PC-3 (cell line): ENCODE data around the gene DHX40. TPM values are rescaled to one million over a fixed set of nuclear protein-coding genes. Genes with fewer than 3 reads are reported as not detected.
"Not testable (repeated sequence)": the region's sequence is repeated elsewhere in the genome, so short reads cannot be mapped to it uniquely, and the experiment has no call there.

ENCODE experiments used
- ATAC-seq: fragments of 200-7000 bp; cut with Tn5 transposase; 2 replicates; pipeline ENCODE4 v1.9.1; 2020; ENCODE audit warnings: mild to moderate bottlenecking, moderate library complexity
- BruUV-seq: library from RNA; stranded (reverse); fragments of 400-500 nt; replicated peaks from 2 replicates; lab custom pipeline; 2021; lab: Mats Ljungman, UMichigan
- CTCF ChIA-PET: fragments of 300-600 bp; sonication (Branson Sonifier 250); formaldehyde crosslinking; loops from one replicate; lab custom pipeline; 2022; ENCODE audit warnings: antibody characterized with exemption; lab: Charles Lee
- POLR2A ChIA-PET: fragments of 300-600 bp; sonication (Branson Sonifier 250); formaldehyde crosslinking; loops from one replicate; lab custom pipeline; 2022; ENCODE audit warnings: antibody characterized with exemption; ENCODE audit not compliant: unreplicated experiment; lab: Charles Lee
- DNase-seq: peaks from one replicate; pipeline ENCODE4 v3.0.0-alpha.2; 2015
- H2AFZ ChIP-seq: fragments of 300-600 bp; sonication (generic); 2 replicates; pipeline ENCODE4 v1.6.0; 2016; ENCODE audit warnings: antibody characterized with exemption, low read length
- H3F3A ChIP-seq: fragments of 300-600 bp; sonication (generic); one replicate; pipeline ENCODE4 v1.6.0; 2017; ENCODE audit warnings: antibody characterized with exemption, low read length, control low read depth, mild to moderate bottlenecking; ENCODE audit not compliant: unreplicated experiment
- H3K27ac ChIP-seq: fragments of 300-600 bp; sonication (generic); 2 replicates; pipeline ENCODE4 v1.5.1; 2016; ENCODE audit warnings: mild to moderate bottlenecking, low read length
- H3K27me3 ChIP-seq: fragments of 300-600 bp; sonication (generic); 2 replicates; pipeline ENCODE4 v1.6.1; 2016; ENCODE audit warnings: low read length, mixed read lengths
- H3K36me3 ChIP-seq: fragments of 300-600 bp; sonication (generic); 2 replicates; pipeline ENCODE4 v1.6.1; 2016; ENCODE audit warnings: low read depth, mixed run types, low read length, mixed read lengths
- H3K4me1 ChIP-seq: fragments of 300-600 bp; sonication (generic); 2 replicates; pipeline ENCODE4 v1.5.1; 2016; ENCODE audit warnings: low read length; ENCODE audit not compliant: insufficient read depth
- H3K4me2 ChIP-seq: fragments of 300-600 bp; sonication (generic); 2 replicates; pipeline ENCODE4 v1.6.0; 2016; ENCODE audit warnings: low read length
- H3K4me3 ChIP-seq: fragments of 300-600 bp; sonication (generic); 2 replicates; pipeline ENCODE4 v1.5.1; 2016; ENCODE audit warnings: mild to moderate bottlenecking, low read length, mixed read lengths
- H3K79me2 ChIP-seq: fragments of 300-600 bp; sonication (generic); 2 replicates; pipeline ENCODE4 v1.6.1; 2017; ENCODE audit warnings: low read length, mixed read lengths
- H3K9ac ChIP-seq: fragments of 300-600 bp; sonication (generic); 2 replicates; pipeline ENCODE4 v1.6.0; 2016; ENCODE audit warnings: mild to moderate bottlenecking, low read length
- H3K9me2 ChIP-seq: fragments of 300-600 bp; sonication (generic); replicated peaks from 2 replicates; pipeline ENCODE4 v1.6.1; 2016; ENCODE audit warnings: mixed run types, low read length, mixed read lengths
- H3K9me3 ChIP-seq: fragments of 300-600 bp; sonication (generic); 2 replicates; pipeline ENCODE4 v1.6.1; 2016; ENCODE audit warnings: low read length, mixed read lengths
- H4K20me1 ChIP-seq: fragments of 300-600 bp; sonication (generic); 2 replicates; pipeline ENCODE4 v1.6.1; 2016; ENCODE audit warnings: low read length, mixed read lengths
- EZH2 ChIP-seq: fragments of 300-600 bp; sonication (generic); IDR thresholded peaks from one replicate; pipeline ENCODE4 v1.6.1; 2017; ENCODE audit warnings: antibody characterized with exemption, mild to moderate bottlenecking, low read length; ENCODE audit not compliant: unreplicated experiment
- EZH2phosphoT487 ChIP-seq: fragments of 300-600 bp; sonication (generic); IDR thresholded peaks from 2 replicates; pipeline ENCODE4 v1.6.1; 2018; ENCODE audit warnings: mild to moderate bottlenecking, antibody characterized with exemption, low read length, borderline replicate concordance
- intact Hi-C: fragments of 100-400 bp; cut with micrococcal nuclease; formaldehyde crosslinking; loops from 2 replicates; pipeline ENCODE4 v1.9.0; 2023
- total RNA-seq: library from RNA; depleted of rRNA; stranded (reverse); fragments of >200 nt; gene quantifications from 2 replicates; pipeline ENCODE4 v1.2.3, GENCODE V29; 2014
- TF ChIP-seq, protein P1 (sequence below): fragments of 300-600 bp; sonication (generic); conservative IDR thresholded peaks from 2 replicates; pipeline ENCODE4 v1.5.1; 2017; ENCODE audit warnings: antibody characterized with exemption, low read depth, mild to moderate bottlenecking, low read length

DHX40 gene
- total RNA-seq, 1 experiment from 2014 or later = 38.9 TPM

DNA sequence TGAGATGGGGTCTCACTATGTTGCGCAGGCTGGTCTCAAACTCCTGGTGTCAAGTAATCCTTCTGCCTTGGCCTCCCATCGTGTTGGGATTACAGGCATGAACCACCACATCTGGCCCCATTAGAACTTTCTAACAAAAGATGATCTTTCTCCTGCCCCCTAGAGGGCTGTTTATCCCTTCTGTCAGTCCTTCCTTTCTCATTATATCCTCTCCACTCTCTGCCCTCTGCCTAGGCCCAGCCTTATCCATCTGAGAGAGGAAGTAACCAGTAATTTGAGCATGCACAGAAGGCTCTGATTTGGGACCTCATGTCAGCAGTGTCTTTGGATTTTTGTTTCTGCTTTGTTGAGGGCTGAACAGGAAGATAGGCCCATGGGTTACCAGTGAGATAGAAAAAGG lies 4.4 kb upstream of the DHX40 start:
- intact Hi-C loops = no loop called here
- H4K20me1 ChIP-seq = no peaks in the 10 kb centered on the region
- H3F3A ChIP-seq = no peaks in the 10 kb centered on the region
- ATAC-seq (no peak), DNase-seq (peak; percentile 61)
- peaks cover 3% of the 10 kb centered on the region; the same call in 1 of the 2 replicates for H3K79me2 ChIP-seq
- peaks cover 4% of the 10 kb centered on the region; the same call in 1 of the 2 replicates for H3K4me1 ChIP-seq
- CTCF ChIA-PET = no interaction called here
- POLR2A ChIA-PET = no interaction called here
- no peaks in the 10 kb centered on the region for H3K36me3 ChIP-seq
- no peaks in the 10 kb centered on the region for H3K9me3 ChIP-seq
- H3K27ac ChIP-seq = no peak overlapping the region
- BruUV-seq = no TSS peak
- no peak overlapping the region for H3K9ac ChIP-seq
- TF ChIP-seq, protein P1, sequence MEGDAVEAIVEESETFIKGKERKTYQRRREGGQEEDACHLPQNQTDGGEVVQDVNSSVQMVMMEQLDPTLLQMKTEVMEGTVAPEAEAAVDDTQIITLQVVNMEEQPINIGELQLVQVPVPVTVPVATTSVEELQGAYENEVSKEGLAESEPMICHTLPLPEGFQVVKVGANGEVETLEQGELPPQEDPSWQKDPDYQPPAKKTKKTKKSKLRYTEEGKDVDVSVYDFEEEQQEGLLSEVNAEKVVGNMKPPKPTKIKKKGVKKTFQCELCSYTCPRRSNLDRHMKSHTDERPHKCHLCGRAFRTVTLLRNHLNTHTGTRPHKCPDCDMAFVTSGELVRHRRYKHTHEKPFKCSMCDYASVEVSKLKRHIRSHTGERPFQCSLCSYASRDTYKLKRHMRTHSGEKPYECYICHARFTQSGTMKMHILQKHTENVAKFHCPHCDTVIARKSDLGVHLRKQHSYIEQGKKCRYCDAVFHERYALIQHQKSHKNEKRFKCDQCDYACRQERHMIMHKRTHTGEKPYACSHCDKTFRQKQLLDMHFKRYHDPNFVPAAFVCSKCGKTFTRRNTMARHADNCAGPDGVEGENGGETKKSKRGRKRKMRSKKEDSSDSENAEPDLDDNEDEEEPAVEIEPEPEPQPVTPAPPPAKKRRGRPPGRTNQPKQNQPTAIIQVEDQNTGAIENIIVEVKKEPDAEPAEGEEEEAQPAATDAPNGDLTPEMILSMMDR = peak; percentile 64
- no peak for TF ChIP-seq EZH2
- TF ChIP-seq EZH2phosphoT487 = no peak
- H3K9me2 ChIP-seq = no peaks in the 10 kb centered on the region
- H2AFZ ChIP-seq = no peak overlapping the region
- no peak overlapping the region for H3K4me3 ChIP-seq
- no peak overlapping the region for H3K4me2 ChIP-seq
- H3K27me3 ChIP-seq = no peaks in the 10 kb centered on the region

DNA sequence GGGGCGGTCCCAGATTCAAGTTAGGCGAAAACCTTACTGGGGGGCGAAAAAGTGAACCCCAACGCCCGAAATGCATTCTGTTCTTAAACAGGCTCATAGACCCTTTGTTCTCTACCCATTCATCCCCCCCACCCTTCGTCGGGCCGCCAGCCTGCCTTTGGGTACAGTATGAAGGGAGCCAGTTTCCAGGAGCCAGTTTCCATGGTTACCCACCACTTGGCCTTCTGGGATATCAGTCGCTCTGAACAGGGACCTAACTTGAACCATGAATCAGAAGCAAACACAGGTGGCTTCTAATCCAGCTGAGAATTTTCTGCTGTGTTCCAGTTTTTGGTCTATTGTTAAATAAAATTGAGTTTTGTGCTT lies 532 bp downstream of the DHX40 start:
- peaks cover 8% of the 10 kb centered on the region for H3K4me1 ChIP-seq
- H3K79me2 ChIP-seq = peaks cover 17% of the 10 kb centered on the region
- H3K27me3 ChIP-seq = no peaks in the 10 kb centered on the region
- H3K4me3 ChIP-seq = peak overlapping the region; percentile 95
- no peaks in the 10 kb centered on the region; the same call in 1 of the 2 replicates for H4K20me1 ChIP-seq
- CTCF ChIA-PET = no interaction called here
- peak overlapping the region; percentile 88 for H3K4me2 ChIP-seq
- TSS peak; percentile 70 for BruUV-seq
- TF ChIP-seq EZH2 (no peak), EZH2phosphoT487 (no peak)
- TF ChIP-seq, protein P1 = no peak
- DNase-seq (peak; percentile 85), ATAC-seq (peak; percentile 96)
- H3K36me3 ChIP-seq = no peaks in the 10 kb centered on the region
- H3K9me2 ChIP-seq = no peaks in the 10 kb centered on the region
- no peaks in the 10 kb centered on the region for H3K9me3 ChIP-seq
- intact Hi-C loops = loop anchor here (1.0 kb wide), 1 partner anchor 53 kb away; the partner anchor contains the start of gene CLTC
- H2AFZ ChIP-seq = peak overlapping the region; percentile 100
- H3F3A ChIP-seq = no peaks in the 10 kb centered on the region
- H3K27ac ChIP-seq = no peak overlapping the region
- POLR2A ChIA-PET = no interaction called here
- H3K9ac ChIP-seq = peak overlapping the region; percentile 59

DNA sequence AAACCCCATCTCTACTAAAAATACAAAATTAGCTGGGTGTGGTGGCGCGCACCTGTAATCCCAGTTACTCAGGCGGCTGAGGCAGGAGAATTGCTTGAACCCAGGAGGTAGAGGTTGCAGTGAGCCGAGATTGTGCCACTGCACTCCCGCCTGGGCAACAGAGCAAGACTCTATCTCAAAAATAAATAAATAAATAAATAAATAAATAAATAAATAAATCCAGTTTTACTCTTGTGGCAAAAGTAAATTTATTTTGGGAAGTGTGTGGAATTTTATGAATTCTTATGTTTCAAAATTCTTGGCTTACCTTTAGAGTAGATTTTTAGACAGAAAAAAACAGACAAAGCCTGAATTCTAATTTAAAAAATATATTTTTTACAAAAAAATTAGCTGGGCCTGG lies 3.7 kb downstream of the DHX40 start:
- ATAC-seq, H4K20me1 ChIP-seq, H3K4me2 ChIP-seq, H3K9me2 ChIP-seq, H3K9ac ChIP-seq, H3F3A ChIP-seq, H3K27me3 ChIP-seq, H3K9me3 ChIP-seq, DNase-seq, H3K4me1 ChIP-seq, intact Hi-C loops, H3K36me3 ChIP-seq, H2AFZ ChIP-seq, H3K27ac ChIP-seq, H3K4me3 ChIP-seq, BruUV-seq: not testable (repeated sequence)
- peaks cover 17% of the 10 kb centered on the region for H3K79me2 ChIP-seq
- ChIA-PET CTCF (interaction anchor here (0.6 kb wide), 1 partner anchor 9 kb away, joined by 3 read pairs; no protein-coding TSS in a partner anchor), POLR2A (interaction anchor here (0.6 kb wide), 1 partner anchor 1486 kb away, joined by 10 read pairs; no protein-coding TSS in a partner anchor)
